ENCODE results near the gene OR6B3. TPM values are rescaled to one million over a fixed set of nuclear protein-coding genes. Genes with fewer than 3 reads are reported as not detected.

The OR6B3 gene
- total and polyA plus RNA-seq, 2 donors (not counting 1 experiment from before 2014, with no cell fraction given) = not detected

DNA sequence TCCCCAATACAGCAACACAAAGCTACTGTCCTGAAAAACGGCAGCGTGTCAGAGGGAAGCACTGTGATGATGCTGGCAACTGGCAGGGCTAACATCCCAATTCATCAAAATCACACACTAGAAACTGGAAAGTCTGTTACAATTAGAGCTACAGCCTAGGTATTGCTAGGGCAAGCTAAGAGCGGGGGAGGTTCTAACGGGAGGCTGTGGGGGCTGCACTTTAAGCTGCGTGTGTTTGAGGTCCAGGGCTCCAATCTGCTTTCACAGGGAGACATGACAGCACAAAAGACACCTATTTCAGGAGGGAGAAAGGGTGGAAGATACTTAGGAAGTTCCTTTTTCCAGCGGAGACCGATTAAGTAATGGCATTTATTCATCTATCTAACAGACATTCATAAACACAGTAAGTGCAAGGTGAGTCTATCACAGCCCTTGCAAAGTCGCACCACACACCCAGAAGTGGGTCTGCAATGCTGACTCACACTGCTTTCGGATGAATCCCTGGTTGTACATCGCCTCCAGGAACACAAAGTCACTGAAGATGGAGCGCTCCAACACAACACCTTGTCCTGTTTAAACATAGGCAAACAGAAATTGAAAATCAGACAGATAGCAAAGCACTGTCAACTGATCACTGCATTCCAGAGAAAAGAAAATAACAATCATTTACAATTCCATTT lies 35.1 kb downstream of the OR6B3 start:
- Histone ChIP-seq H3K36me3 (ENCODE audit: control insufficient read depth, insufficient read depth, low read length) (peaks cover 26% of the 10 kb centered on the region), H3K79me2 (ENCODE audit: control insufficient read depth, insufficient read depth, low read length) (peaks cover 16% of the 10 kb centered on the region), H3K27me3 (ENCODE audit: control insufficient read depth, insufficient read depth, low read length) (no peaks in the 10 kb centered on the region), H4K20me1 (ENCODE audit: control insufficient read depth, extremely low read depth, insufficient read depth, low read length) (no peaks in the 10 kb centered on the region), H3K4me1 (ENCODE audit: control insufficient read depth, extremely low read depth, insufficient read depth, low read length) (no peaks in the 10 kb centered on the region), H3K27ac (ENCODE audit: insufficient read depth, low read length) (no peak overlapping the region), H3K4me2 (ENCODE audit: extremely low read depth, insufficient read depth, low read length) (no peak overlapping the region), H3K4me3 (replicated peaks in 1 of 4; ENCODE audit: control extremely low read depth in 1 of 4, insufficient read depth in 1 of 4, low read depth in 3 of 4, low read length in 4 of 4) (no peak overlapping the region), H2AFZ (ENCODE audit: low read length) (no peak overlapping the region), H3K9me3 (ENCODE audit: control insufficient read depth, insufficient read depth, low read depth, low read length) (no peaks in the 10 kb centered on the region), H3K9ac (ENCODE audit: insufficient read depth, low read length) (no peak overlapping the region)
- TF ChIP-seq EZH2 (IDR thresholded peaks at IDR 0.05; ENCODE audit: low read length, missing control alignments) = no peak
- TF ChIP-seq, protein P1, sequence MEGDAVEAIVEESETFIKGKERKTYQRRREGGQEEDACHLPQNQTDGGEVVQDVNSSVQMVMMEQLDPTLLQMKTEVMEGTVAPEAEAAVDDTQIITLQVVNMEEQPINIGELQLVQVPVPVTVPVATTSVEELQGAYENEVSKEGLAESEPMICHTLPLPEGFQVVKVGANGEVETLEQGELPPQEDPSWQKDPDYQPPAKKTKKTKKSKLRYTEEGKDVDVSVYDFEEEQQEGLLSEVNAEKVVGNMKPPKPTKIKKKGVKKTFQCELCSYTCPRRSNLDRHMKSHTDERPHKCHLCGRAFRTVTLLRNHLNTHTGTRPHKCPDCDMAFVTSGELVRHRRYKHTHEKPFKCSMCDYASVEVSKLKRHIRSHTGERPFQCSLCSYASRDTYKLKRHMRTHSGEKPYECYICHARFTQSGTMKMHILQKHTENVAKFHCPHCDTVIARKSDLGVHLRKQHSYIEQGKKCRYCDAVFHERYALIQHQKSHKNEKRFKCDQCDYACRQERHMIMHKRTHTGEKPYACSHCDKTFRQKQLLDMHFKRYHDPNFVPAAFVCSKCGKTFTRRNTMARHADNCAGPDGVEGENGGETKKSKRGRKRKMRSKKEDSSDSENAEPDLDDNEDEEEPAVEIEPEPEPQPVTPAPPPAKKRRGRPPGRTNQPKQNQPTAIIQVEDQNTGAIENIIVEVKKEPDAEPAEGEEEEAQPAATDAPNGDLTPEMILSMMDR (conservative IDR thresholded peaks at IDR 0.05 in 1 of 2, IDR thresholded peaks at IDR 0.05 in 1 of 2; ENCODE audit: low read depth in 1 of 2, low read length in 2 of 2) = no peak
- no peak for DNase-seq (ENCODE audit: low read depth in 2 of 2)

DNA sequence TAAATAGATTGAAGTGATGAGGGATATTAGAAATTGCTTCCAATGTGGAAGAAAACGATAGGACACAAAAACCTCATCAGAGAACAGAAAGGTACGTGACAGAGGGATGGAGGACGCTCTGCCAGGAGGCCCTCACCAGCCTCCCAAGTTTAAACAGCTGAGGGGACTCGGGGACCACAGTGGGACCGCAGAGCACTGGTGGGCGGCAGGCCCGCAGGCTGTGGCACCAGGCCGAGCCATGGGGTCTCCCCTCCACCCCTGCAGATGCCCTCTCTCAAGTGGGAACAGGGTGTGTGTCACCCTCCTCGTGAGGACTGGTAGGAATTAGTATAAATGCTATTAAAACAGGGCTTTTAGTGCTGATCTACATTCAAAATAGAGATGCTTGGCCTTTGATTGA lies 39.0 kb downstream of the OR6B3 start:
- Histone ChIP-seq H3K9ac (ENCODE audit: insufficient read depth, low read length) (no peak overlapping the region), H3K36me3 (ENCODE audit: control insufficient read depth, insufficient read depth, low read length) (peaks cover 21% of the 10 kb centered on the region), H3K79me2 (ENCODE audit: control insufficient read depth, insufficient read depth, low read length) (no peaks in the 10 kb centered on the region), H3K4me2 (ENCODE audit: extremely low read depth, insufficient read depth, low read length) (no peak overlapping the region), H2AFZ (ENCODE audit: low read length) (no peak overlapping the region), H3K4me3 (replicated peaks in 1 of 4; ENCODE audit: control extremely low read depth in 1 of 4, insufficient read depth in 1 of 4, low read depth in 3 of 4, low read length in 4 of 4) (no peak overlapping the region), H3K9me3 (ENCODE audit: control insufficient read depth, insufficient read depth, low read depth, low read length) (no peaks in the 10 kb centered on the region), H3K27ac (ENCODE audit: insufficient read depth, low read length) (no peak overlapping the region), H3K27me3 (ENCODE audit: control insufficient read depth, insufficient read depth, low read length) (no peaks in the 10 kb centered on the region), H3K4me1 (ENCODE audit: control insufficient read depth, extremely low read depth, insufficient read depth, low read length) (no peaks in the 10 kb centered on the region), H4K20me1 (ENCODE audit: control insufficient read depth, extremely low read depth, insufficient read depth, low read length) (no peaks in the 10 kb centered on the region)
- DNase-seq (ENCODE audit: low read depth in 2 of 2) = no peak
- no peak for TF ChIP-seq EZH2 (IDR thresholded peaks at IDR 0.05; ENCODE audit: low read length, missing control alignments)
- TF ChIP-seq, protein P1 (conservative IDR thresholded peaks at IDR 0.05 in 1 of 2, IDR thresholded peaks at IDR 0.05 in 1 of 2; ENCODE audit: low read depth in 1 of 2, low read length in 2 of 2) = no peak

DNA sequence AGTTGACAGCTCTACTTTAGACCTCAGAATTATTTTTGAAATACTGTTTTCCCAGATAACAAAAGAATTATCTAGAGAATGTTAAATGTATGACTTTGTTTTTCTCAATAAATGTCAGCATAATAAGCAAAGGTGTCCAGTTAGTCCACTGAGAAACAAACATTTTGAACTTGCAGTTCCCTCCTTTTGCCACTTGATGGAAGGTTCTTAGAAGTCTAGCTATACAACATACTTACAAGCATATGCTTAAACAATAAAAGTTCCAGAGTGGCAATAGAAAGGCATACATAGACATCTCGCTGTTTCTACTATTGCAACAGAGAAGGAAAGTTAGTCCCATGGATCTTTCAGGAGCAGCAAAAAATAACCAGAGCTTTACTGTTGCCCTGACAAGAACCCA lies 40.0 kb downstream of the OR6B3 start:
- Histone ChIP-seq H3K36me3 (ENCODE audit: control insufficient read depth, insufficient read depth, low read length) (peaks cover 17% of the 10 kb centered on the region), H3K79me2 (ENCODE audit: control insufficient read depth, insufficient read depth, low read length) (no peaks in the 10 kb centered on the region)
- DNase-seq (ENCODE audit: low read depth in 2 of 2) = peak; percentile 6 to 25

More for the DNA sequence above, 40.0 kb downstream of the OR6B3 start:
- H3K9ac ChIP-seq (ENCODE audit: insufficient read depth, low read length) = no peak overlapping the region
- TF ChIP-seq, protein P1 (conservative IDR thresholded peaks at IDR 0.05 in 1 of 2, IDR thresholded peaks at IDR 0.05 in 1 of 2; ENCODE audit: low read depth in 1 of 2, low read length in 2 of 2) = peak; percentile 15 to 36
- TF ChIP-seq EZH2 (IDR thresholded peaks at IDR 0.05; ENCODE audit: low read length, missing control alignments) = no peak
- no peak overlapping the region for H3K27ac ChIP-seq (ENCODE audit: insufficient read depth, low read length)
- no peaks in the 10 kb centered on the region for H3K27me3 ChIP-seq (ENCODE audit: control insufficient read depth, insufficient read depth, low read length)
- no peak overlapping the region for H2AFZ ChIP-seq (ENCODE audit: low read length)
- H3K4me1 ChIP-seq (ENCODE audit: control insufficient read depth, extremely low read depth, insufficient read depth, low read length) = no peaks in the 10 kb centered on the region
- no peak overlapping the region for H3K4me3 ChIP-seq (replicated peaks in 1 of 4; ENCODE audit: control extremely low read depth in 1 of 4, insufficient read depth in 1 of 4, low read depth in 3 of 4, low read length in 4 of 4)
- H4K20me1 ChIP-seq (ENCODE audit: control insufficient read depth, extremely low read depth, insufficient read depth, low read length) = no peaks in the 10 kb centered on the region
- no peak overlapping the region for H3K4me2 ChIP-seq (ENCODE audit: extremely low read depth, insufficient read depth, low read length)
- H3K9me3 ChIP-seq (ENCODE audit: control insufficient read depth, insufficient read depth, low read depth, low read length) = no peaks in the 10 kb centered on the region

All from fibroblast of lung (primary cell).